HPDE6-E6E7 (cell line): ENCODE data around the gene PEX1.
A peak's percentile ranks its signal among the peaks of the same experiment; 100 is the strongest.
"Not testable (repeated sequence)": the region's sequence is repeated elsewhere in the genome, so short reads cannot be mapped to it uniquely, and the experiment has no call there.

Experiments
- DNase-seq: peaks from one replicate; pipeline ENCODE4 v3.0.0; 2011; ENCODE audit warnings: missing footprints; ENCODE audit errors: extremely low spot score

Gene PEX1

DNA sequence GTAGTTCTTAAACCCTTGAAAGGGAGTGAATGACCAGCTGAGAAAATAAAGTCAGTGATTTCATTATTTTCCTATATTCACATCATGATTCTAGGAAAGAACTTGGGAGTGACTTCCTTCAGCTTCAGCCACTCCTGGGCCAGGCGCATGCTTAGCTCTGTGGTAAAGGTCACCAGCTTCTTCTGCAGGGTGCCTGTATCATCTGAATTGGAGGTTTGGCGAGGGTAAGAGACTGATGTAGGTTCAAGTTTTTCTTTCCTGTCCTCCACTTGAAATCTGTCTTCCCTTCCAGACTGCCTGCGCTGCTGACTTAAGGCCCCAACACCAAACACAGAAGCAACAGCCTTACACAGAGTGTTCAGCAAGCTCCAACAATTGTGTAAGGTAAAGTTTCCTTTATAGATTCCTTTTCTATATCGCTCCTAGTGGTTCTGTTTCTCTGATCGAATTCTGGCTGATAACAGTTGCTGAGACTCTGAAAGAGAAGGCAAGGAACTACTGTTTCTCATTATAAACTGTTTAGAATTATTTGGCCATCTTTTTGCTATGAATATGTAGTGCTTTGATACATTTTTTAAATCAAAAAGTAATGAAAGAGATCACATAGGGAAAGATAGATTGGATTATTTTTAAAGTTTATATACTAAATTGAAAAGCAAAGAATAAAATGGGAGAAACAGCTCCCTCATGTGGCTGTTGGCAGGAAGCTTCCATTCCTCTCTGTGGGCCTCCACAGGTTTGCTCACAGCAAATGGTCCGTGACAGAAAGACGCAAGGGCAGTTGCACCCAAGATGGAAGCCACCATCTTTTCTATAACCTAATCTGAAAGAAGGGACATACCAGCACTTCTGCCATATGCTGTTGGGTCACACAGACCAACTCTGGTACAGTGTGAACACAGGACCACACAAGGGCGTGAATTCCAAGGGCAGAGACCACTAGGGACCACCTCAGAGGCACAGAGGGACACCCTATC lies 67.0 kb downstream of the PEX1 start:
- DNase-seq = no peak

- DNase-seq = no peak
Measured at GRCh38 chr7:92460510-92460909, 67.8 kb downstream of the PEX1 start.

- DNase-seq = peak; percentile 9
Measured at GRCh38 chr7:92460109-92460508, 68.2 kb downstream of the PEX1 start.

DNA sequence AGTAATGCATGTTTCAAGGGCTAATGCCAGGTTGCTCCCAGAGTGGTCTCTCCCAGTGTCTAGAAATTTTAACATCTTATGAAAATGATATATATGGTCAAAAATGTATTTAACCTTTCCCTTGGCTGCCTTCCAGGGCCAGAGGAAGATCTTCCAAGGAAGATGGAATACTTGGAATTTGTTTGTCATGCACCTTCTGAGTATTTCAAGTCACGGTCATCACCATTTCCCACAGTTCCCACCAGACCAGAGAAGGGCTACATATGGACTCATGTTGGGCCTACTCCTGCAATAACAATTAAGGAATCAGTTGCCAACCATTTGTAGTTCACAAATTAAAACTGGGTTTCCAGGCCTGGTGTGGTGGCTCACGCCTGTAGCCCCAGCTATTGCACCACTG lies 72.1 kb downstream of the PEX1 start:
- DNase-seq = no peak

DNA sequence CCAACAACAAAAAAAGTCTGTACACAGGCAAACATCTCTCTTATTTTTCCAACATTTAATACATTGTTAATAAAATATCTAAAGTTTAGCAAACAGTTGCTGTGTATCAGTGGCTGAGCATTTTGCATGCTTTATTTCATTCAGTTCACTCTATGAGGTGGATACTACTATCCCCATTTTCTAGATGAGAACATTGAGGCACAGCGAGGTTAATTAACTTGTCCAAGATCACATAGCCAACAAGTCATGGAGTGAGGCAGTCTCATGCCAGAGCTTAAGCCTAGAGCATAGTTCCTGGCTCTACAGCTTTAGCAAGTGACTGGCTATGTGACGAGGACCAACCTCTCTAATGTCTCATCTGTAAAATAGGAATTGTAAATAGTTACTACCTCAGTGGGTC lies 76.7 kb downstream of the PEX1 start:
- no peak for DNase-seq

DNA sequence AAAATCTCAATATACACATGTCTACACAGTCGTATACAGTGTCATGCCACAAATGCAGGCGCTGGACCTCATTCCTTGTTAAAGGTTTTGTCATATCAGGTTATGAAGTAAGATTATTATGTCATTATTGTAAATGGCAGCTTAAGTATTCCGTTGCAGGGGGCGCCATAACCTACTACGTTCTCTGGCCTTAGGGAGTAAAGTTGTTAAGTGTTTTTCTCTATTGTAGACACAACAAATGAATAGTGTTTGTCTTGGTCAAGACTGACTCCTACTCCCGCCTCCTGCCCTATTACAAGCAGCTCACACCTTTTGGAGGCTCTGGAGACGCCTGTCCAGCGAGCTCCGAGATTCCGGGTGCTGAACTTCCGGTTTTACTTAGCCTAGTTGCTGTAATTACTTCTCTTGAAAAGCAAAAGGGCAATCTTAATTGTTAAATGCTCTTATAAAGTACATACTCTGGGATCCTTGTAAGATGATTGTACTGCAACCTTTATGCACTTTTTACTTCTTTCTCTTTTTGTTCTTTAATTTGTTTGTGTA lies 80.0 kb downstream of the PEX1 start:
- DNase-seq = peak; percentile 32

GRCh38 chr7:92447345-92448204 lies 80.7 kb downstream of the PEX1 start, which contains the start of gene GATAD1:
GATAD1 (plus strand) TSS chr7:92447482; CDS start chr7:92447730, 248 bp downstream.
- peak; percentile 86 for DNase-seq

DNA sequence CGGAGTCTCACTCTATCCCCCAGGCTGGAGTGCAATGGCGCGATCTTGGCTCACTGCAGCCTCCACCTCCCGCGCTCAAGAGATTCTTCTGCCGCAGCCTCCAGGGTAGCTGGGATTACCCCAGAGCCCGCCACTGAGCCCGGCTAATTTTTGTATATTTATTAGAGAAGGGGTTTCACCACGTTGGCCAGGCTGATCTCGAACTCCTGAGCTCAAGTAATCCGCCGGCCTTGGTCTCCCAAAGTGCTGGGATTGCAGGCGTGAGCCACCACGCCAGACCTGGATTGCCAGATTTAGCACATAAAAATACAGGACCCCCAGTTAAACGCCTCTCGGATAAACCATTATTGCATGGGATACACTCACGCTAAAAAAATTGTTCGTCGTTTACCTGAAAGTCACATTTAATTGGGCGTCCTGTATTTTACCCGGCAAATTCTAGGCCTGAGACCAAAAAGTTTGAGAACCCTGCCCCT lies 81.4 kb downstream of the PEX1 start:
- DNase-seq = no peak

DNA sequence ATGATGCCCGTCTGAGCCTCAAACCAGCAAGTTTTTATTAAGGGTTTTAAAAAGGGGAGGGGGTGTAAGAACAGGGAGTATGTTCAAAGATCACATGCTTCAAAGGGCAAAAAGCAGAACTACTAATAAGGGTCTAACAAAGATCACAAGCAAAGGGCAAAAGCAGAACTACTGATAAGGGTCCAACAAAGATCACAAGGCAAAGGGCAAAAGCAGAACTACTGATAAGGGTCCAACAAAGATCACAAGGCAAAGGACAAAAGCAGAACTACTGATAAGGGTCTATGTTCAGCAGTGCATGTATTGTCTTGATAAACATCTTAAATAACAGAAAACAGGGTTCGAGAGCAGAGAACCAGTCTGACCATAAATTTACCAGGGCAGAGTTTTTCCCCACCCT lies 85.6 kb downstream of the PEX1 start:
- not testable (repeated sequence) for DNase-seq

GRCh38 chr7:92437956-92438491 lies 90.3 kb downstream of the PEX1 start:
- DNase-seq = no peak
